GM12878 (cell line): ENCODE results near the gene STAT5A. TPM values are rescaled to one million over a fixed set of nuclear protein-coding genes. Genes with fewer than 3 reads are reported as not detected.
A peak's percentile ranks its signal among the peaks of the same experiment; 100 is the strongest.

Experiments
- ATAC-seq: fragments of 200-7000 bp; cut with Tn5 transposase; 3 replicates; pipeline ENCODE4 v1.9.1; 2020; ENCODE audit warnings: mild to moderate bottlenecking, moderate library complexity
- BruUV-seq: library from RNA; stranded (reverse); fragments of 400-500 nt; replicated peaks from 2 replicates; lab custom pipeline; 2021; lab: Mats Ljungman, UMichigan
- CTCF ChIA-PET: fragments of 300-600 bp; sonication (Branson Sonifier 250); formaldehyde crosslinking; extraction: SDS; loops from one replicate; lab custom pipeline; 2021; ENCODE audit warnings: inconsistent platforms; lab: Yijun Ruan, JAX
- POLR2A ChIA-PET: fragments of 350-600 bp; formaldehyde crosslinking; extraction: SDS; loops from one replicate; lab custom pipeline; 2021; ENCODE audit warnings: inconsistent platforms; lab: Charles Lee
- RAD21 ChIA-PET: fragments of 300-600 bp; sonication (Branson Sonifier 250); formaldehyde crosslinking; loops from one replicate; lab custom pipeline; 2023; ENCODE audit warnings: antibody characterized with exemption; ENCODE audit not compliant: unreplicated experiment; lab: Charles Lee
- SMC1A ChIA-PET: fragments of 300-600 bp; sonication (Branson Sonifier 250); formaldehyde crosslinking; loops from one replicate; lab custom pipeline; 2023; ENCODE audit not compliant: unreplicated experiment, uncharacterized antibody; lab: Charles Lee
- DNase-seq: peaks from one replicate; pipeline ENCODE4 v3.0.0-alpha.2; 2011; ENCODE audit warnings: low read depth, low spot score
- FAIRE-seq: peaks from 3 replicates; lab custom pipeline; 2011; peaks lifted over from hg19 to GRCh38; lab: Jason Lieb, UNC
- H2AFZ ChIP-seq: 2 replicates; pipeline ENCODE4 v1.6.0; 2011; ENCODE audit warnings: low read depth, low read length, control low read depth; ENCODE audit not compliant: control insufficient read depth
- H3K27ac ChIP-seq: 2 replicates; pipeline ENCODE4 v1.5.1; 2011; ENCODE audit warnings: control low read depth; ENCODE audit not compliant: control insufficient read depth, insufficient read depth
- H3K27me3 ChIP-seq, 2 experiments: replicated peaks in 1 of 2; 2 replicates each; pipeline versions ENCODE4 v1.6.0 to v1.6.1; 2011; ENCODE audit warnings: low read length in 1 of 2; ENCODE audit not compliant: control insufficient read depth in 2 of 2, insufficient read depth in 2 of 2
- H3K36me3 ChIP-seq, 2 experiments: 2 replicates each; pipeline ENCODE4 v1.5.1; 2011; ENCODE audit warnings: low read length in 1 of 2; ENCODE audit not compliant: control insufficient read depth in 2 of 2, insufficient read depth in 2 of 2
- H3K4me1 ChIP-seq: 2 replicates; pipeline ENCODE4 v1.6.1; 2011; ENCODE audit warnings: mild to moderate bottlenecking, low read length, moderate library complexity, mixed read lengths; ENCODE audit not compliant: control insufficient read depth, insufficient read depth
- H3K4me2 ChIP-seq: 2 replicates; pipeline ENCODE4 v1.6.0; 2011; ENCODE audit warnings: control low read depth; ENCODE audit not compliant: control insufficient read depth, insufficient read depth
- H3K4me3 ChIP-seq: fragments of 200-600 bp; sonication (generic); 2 replicates; pipeline ENCODE4 v1.5.1; 2016
- H3K79me2 ChIP-seq: 2 replicates; pipeline ENCODE4 v1.6.0; 2011; ENCODE audit warnings: low read length; ENCODE audit not compliant: control insufficient read depth, insufficient read depth
- H3K9ac ChIP-seq: 2 replicates; pipeline ENCODE4 v1.8.0; 2011; ENCODE audit warnings: low read length, control low read depth, mixed read lengths; ENCODE audit not compliant: control insufficient read depth, insufficient read depth
- H3K9me3 ChIP-seq: replicated peaks from 3 replicates; pipeline ENCODE4 v1.5.1; 2011; ENCODE audit warnings: mild to moderate bottlenecking, low read length; ENCODE audit not compliant: control insufficient read depth, insufficient read depth
- H4K20me1 ChIP-seq: 2 replicates; pipeline ENCODE4 v1.6.0; 2011; ENCODE audit not compliant: control insufficient read depth, insufficient read depth
- CEBPZ ChIP-seq: fragments of 150-350 bp; IDR thresholded peaks from 2 replicates; pipeline ENCODE4 v1.6.1; 2016; ENCODE audit warnings: low read depth, low read length
- WGBS: methylation state at CpG from one replicate; pipeline ENCODE4 v1.1.6; 2016; ENCODE audit warnings: low lambda C conversion rate; ENCODE audit not compliant: insufficient replicate concordance, insufficient coverage; ENCODE audit errors: missing lambda C conversion rate; 5-methylcytosine and 5-hydroxymethylcytosine counted together
- in situ Hi-C: fragments of 300-500 bp; cut with MboI; formaldehyde crosslinking; loops from 9 replicates; pipeline ENCODE4 v1.14.3; 2018; ENCODE audit warnings: mixed read lengths
- intact Hi-C: fragments of 100-400 bp; cut with micrococcal nuclease; formaldehyde crosslinking; loops from one replicate; pipeline ENCODE4 v1.14.2; 2022; ENCODE audit not compliant: unreplicated experiment
- polyA plus RNA-seq, 11 experiments: library from polyadenylated mRNA; depleted of rRNA in 4 of 11; unstranded in 6 of 11; stranded (reverse) in 5 of 11; fragments of >200 nt; fragmentation: Nextera tagmentation in 4 of 11; fragmentation: Illumina TruSeq in 1 of 11; extraction: Ambion mirVana in 4 of 11; extraction: Trizol in 1 of 11; gene quantifications; 1 replicate in 1 of 11; 2 replicates in 10 of 11; pipeline versions ENCODE4 v1.2.1 to v1.2.3, GENCODE V29; 2011 to 2016; ENCODE audit warnings: inconsistent platforms in 2 of 11, missing spikeins in 2 of 11, low read depth in 1 of 11
- total RNA-seq, 4 experiments: library from RNA; depleted of rRNA in 3 of 4; stranded (reverse); fragments of >200 nt in 3 of 4; fragmentation: Illumina TruSeq in 1 of 4; extraction: Trizol in 1 of 4; gene quantifications; 2 replicates each; pipeline versions ENCODE4 v1.2.1 to v1.2.3, GENCODE V29; 2013 to 2021

STAT5A gene
- total and polyA plus RNA-seq, 10 of the 15 experiments (the other 5 are each of a cell fraction or from before 2014, with no cell fraction given) = 14.8 to 86.4 (median 41.5) TPM

- no peak overlapping the region for H2AFZ ChIP-seq
- ChIA-PET CTCF (interaction anchor here (0.6 to 6.4 kb wide), 7 partner anchors 17 to 158 kb away, joined by 3 to 50 read pairs (median 4); no protein-coding TSS in a partner anchor), POLR2A (interaction anchor here (0.6 to 1.9 kb wide), 8 partner anchors 15 to 361 kb away, joined by 3 to 6 read pairs (median 4); partner anchors contain the start of gene GHDC), SMC1A (interaction anchor here (1.1 to 3.4 kb wide), 6 partner anchors 10 to 280 kb away, joined by 3 to 15 read pairs (median 4); no protein-coding TSS in a partner anchor), RAD21 (interaction anchor here (0.6 to 2.6 kb wide), 5 partner anchors 22 to 570 kb away, joined by 3 to 12 read pairs (median 5); partner anchors contain the start of gene STAT5A)
- 99% methylated on average over 5 of the region's 5 CpGs for WGBS
- no TSS peak for BruUV-seq
- H3K4me1 ChIP-seq = peaks cover 27% of the 10 kb centered on the region
- FAIRE-seq (no peak), ATAC-seq (no peak), DNase-seq (no peak)
- peaks cover 27% of the 10 kb centered on the region for H3K79me2 ChIP-seq
- no peak overlapping the region for H3K4me2 ChIP-seq
- no peaks in the 10 kb centered on the region for H4K20me1 ChIP-seq
- no peaks in the 10 kb centered on the region for H3K27me3 ChIP-seq
- intact Hi-C loops (no loop called here), in situ Hi-C loops (no loop called here)
- 0 out of 2 replicates have a peak overlapping the region, but pooled peaks have one; percentile 70 for H3K4me3 ChIP-seq
- no peaks in the 10 kb centered on the region for H3K36me3 ChIP-seq
- no peak overlapping the region for H3K9ac ChIP-seq
- H3K27ac ChIP-seq = no peak overlapping the region
- TF ChIP-seq CEBPZ = no peak
- H3K9me3 ChIP-seq = no peaks in the 10 kb centered on the region
These were observed 40.6 kb upstream of the STAT5A start for GRCh38 chr17:42247734-42248133.
